Gastrocnemius medialis (tissue), 4 donors: ENCODE results near the gene CAPNS2. TPM values are rescaled to one million over a fixed set of nuclear protein-coding genes. Genes with fewer than 3 reads are reported as not detected.

Source experiments
- ATAC-seq, 2 donors: fragments of 150-250 bp; one replicate each; pipeline ENCODE4 v1.9.1; 2016
- DNase-seq, 2 donors: peaks; one replicate each; pipeline ENCODE4 v3.0.0-alpha.2; 2019
- H3K27ac ChIP-seq, 4 donors: fragments of 200-600 bp; sonication (generic); 1 replicate in 1 of 4; 2 replicates in 3 of 4; pipeline ENCODE4 v1.5.1; 2016 to 2018; ENCODE audit warnings: mild to moderate bottlenecking in 2 of 4, moderate library complexity in 1 of 4
- H3K27me3 ChIP-seq, 3 donors: fragments of 200-600 bp; sonication (generic) in 2 of 3; 1 replicate in 1 of 3; 2 replicates in 2 of 3; pipeline versions ENCODE4 v1.5.1 to v1.6.0; 2016 to 2019; ENCODE audit warnings: mild to moderate bottlenecking in 1 of 3, moderate library complexity in 1 of 3
- H3K36me3 ChIP-seq, 2 donors: fragments of 200-600 bp; sonication (generic) in 1 of 2; one replicate each; pipeline ENCODE4 v1.5.1; 2017 to 2018
- H3K4me1 ChIP-seq, 2 donors: fragments of 200-600 bp; sonication (generic) in 1 of 2; one replicate each; pipeline ENCODE4 v1.5.1; 2016 to 2017; ENCODE audit warnings: mild to moderate bottlenecking in 2 of 2
- H3K4me3 ChIP-seq, 4 donors: fragments of 200-600 bp; sonication (generic) in 3 of 4; 1 replicate in 1 of 4; 2 replicates in 3 of 4; pipeline ENCODE4 v1.5.1; 2016 to 2019; ENCODE audit warnings: mild to moderate bottlenecking in 2 of 4
- H3K9me3 ChIP-seq, 3 donors: fragments of 200-600 bp; sonication (generic) in 2 of 3; 1 replicate in 1 of 3; 2 replicates in 2 of 3; pipeline ENCODE4 v1.5.1; 2016 to 2019
- CTCF ChIP-seq, 5 experiments: fragments of 450-650 bp in 3 of 5; fragments of 200-600 bp in 2 of 5; sonication (generic) in 2 of 5; IDR thresholded peaks in 4 of 5; conservative IDR thresholded peaks in 1 of 5; 1 replicate in 4 of 5; 2 replicates in 1 of 5; pipeline ENCODE4 v1.5.1; 2016 to 2019; ENCODE audit warnings: antibody characterized with exemption in 5 of 5, mild to moderate bottlenecking in 3 of 5, moderate library complexity in 3 of 5
- POLR2A ChIP-seq, 2 donors: fragments of 450-650 bp; IDR thresholded peaks; one replicate each; pipeline ENCODE4 v1.6.1; 2017; ENCODE audit warnings: antibody characterized with exemption in 2 of 2, mild to moderate bottlenecking in 2 of 2, moderate library complexity in 2 of 2
- in situ Hi-C, 4 donors: fragments of 200-750 bp; cut with MboI; loops; one replicate each; pipeline versions ENCODE4 v1.15.0 to v1.8.0; 2017; ENCODE audit warnings: low sequenced_read_pairs in 4 of 4
- intact Hi-C: fragments of 100-400 bp; cut with DNase I; formaldehyde crosslinking; loops from one replicate; pipeline ENCODE4 v1.15.1; 2023; ENCODE audit warnings: low total_unique reads
- total RNA-seq, 4 donors: library from RNA; depleted of rRNA; stranded (reverse); fragments of >200 nt; gene quantifications; one replicate each; pipeline versions ENCODE4 v1.1.0 to v1.2.3, GENCODE V29; 2016

Gene CAPNS2
- total RNA-seq, 4 donors from 2014 or later, result not detected

GRCh38 chr16:55568207-55568606 is 1.7 kb downstream of the CAPNS2 start:
- H3K4me1 ChIP-seq, result peaks cover 0 to 4% of the 10 kb centered on the region in 2 donors
- DNase-seq (no peak), ATAC-seq (no peak)
- no peaks in the 10 kb centered on the region for H3K27me3 ChIP-seq
- H3K9me3 ChIP-seq, result no peaks in the 10 kb centered on the region
- TF ChIP-seq POLR2A (IDR thresholded peaks at IDR 0.05) (no peak), CTCF (IDR thresholded peaks at IDR 0.05 in 4 of 5, conservative IDR thresholded peaks at IDR 0.05 in 1 of 5) (no peak)
- intact Hi-C loops, result no loop called here
- H3K36me3 ChIP-seq, result no peaks in the 10 kb centered on the region
- in situ Hi-C loops, result no loop called here
- H3K4me3 ChIP-seq, result no peak overlapping the region
- no peak overlapping the region for H3K27ac ChIP-seq

GRCh38 chr16:55569025-55569424 is 2.5 kb downstream of the CAPNS2 start:
- no peaks in the 10 kb centered on the region for H3K27me3 ChIP-seq
- ATAC-seq (no peak), DNase-seq (no peak)
- H3K9me3 ChIP-seq, result no peaks in the 10 kb centered on the region
- H3K4me3 ChIP-seq, result no peak overlapping the region
- peaks cover 0 to 4% of the 10 kb centered on the region in 2 donors for H3K4me1 ChIP-seq
- in situ Hi-C loops (no loop called here), intact Hi-C loops (no loop called here)
- TF ChIP-seq CTCF (IDR thresholded peaks at IDR 0.05 in 4 of 5, conservative IDR thresholded peaks at IDR 0.05 in 1 of 5), result no peak
- TF ChIP-seq POLR2A (IDR thresholded peaks at IDR 0.05), result no peak
- H3K36me3 ChIP-seq, result no peaks in the 10 kb centered on the region
- no peak overlapping the region for H3K27ac ChIP-seq

GRCh38 chr16:55570159-55570558 is 3.7 kb downstream of the CAPNS2 start:
- Histone ChIP-seq H3K27me3 (no peaks in the 10 kb centered on the region), H3K36me3 (no peaks in the 10 kb centered on the region), H3K27ac (no peak overlapping the region), H3K4me1 (peaks cover 0 to 4% of the 10 kb centered on the region in 2 donors), H3K4me3 (no peak overlapping the region), H3K9me3 (no peaks in the 10 kb centered on the region)
- DNase-seq (no peak), ATAC-seq (no peak)
- intact Hi-C loops (no loop called here), in situ Hi-C loops (no loop called here)
- TF ChIP-seq CTCF (IDR thresholded peaks at IDR 0.05 in 4 of 5, conservative IDR thresholded peaks at IDR 0.05 in 1 of 5), result no peak
- no peak for TF ChIP-seq POLR2A (IDR thresholded peaks at IDR 0.05)

DNA sequence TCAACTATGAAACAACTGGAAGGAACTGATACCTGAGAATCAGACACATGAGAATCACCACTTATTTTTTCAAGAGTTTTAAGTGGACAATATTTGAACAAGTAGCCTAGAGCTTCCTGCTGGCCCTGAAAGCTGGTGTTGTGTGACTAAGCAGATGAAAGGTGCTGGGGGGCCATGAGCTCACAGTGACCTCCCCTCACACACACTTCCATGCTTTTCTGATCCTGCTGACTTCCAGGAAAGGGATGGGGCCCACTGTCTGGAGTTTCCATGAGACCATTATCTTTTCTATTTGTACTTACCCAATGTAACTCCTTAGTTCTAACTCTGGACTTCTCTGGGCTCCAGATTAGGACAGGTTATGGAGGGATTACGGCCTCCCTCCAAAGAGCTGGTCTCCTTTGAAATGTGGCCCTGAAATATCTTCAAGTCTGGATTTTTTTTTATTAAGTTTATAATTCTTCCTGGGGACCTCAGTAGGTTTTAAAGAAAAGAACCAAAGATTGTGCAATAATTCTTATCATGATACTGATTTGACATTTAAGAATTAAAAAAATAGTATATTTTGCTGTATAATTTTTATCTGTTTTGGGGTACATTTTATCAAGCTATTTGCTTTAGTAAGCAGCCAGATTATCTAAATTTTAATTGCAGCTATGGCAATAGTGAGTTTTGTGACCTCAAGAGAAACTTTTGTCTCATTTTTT is 4.9 kb downstream of the CAPNS2 start:
- Histone ChIP-seq H3K36me3 (no peaks in the 10 kb centered on the region), H3K27ac (no peak overlapping the region), H3K9me3 (no peaks in the 10 kb centered on the region), H3K4me1 (peaks cover 0 to 4% of the 10 kb centered on the region in 2 donors), H3K4me3 (no peak overlapping the region), H3K27me3 (no peaks in the 10 kb centered on the region)
- TF ChIP-seq CTCF (IDR thresholded peaks at IDR 0.05 in 4 of 5, conservative IDR thresholded peaks at IDR 0.05 in 1 of 5) (no peak), POLR2A (IDR thresholded peaks at IDR 0.05) (no peak)
- intact Hi-C loops (no loop called here), in situ Hi-C loops (no loop called here)
- DNase-seq (no peak), ATAC-seq (no peak)

DNA sequence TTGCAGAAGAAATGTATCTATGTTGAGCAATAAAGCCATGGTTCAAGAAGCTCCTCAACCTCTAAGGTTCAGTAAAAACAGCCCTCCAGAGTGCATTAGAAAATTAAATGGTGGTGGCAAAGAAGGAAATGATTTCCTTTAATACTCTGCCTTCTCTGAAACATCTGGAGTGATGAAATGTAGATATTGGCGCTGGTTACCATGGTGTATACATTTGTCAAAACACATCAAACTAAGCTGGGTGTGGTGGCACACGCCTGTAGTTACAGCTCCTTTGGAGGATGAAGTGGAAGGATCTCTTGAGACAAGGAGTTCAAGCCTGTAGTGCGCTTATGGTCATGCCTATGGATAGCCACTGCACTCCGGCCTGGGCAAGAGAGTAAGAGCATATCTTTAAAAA is 6.0 kb downstream of the CAPNS2 start:
- intact Hi-C loops, result no loop called here
- H3K27ac ChIP-seq, result no peak overlapping the region
- no peaks in the 10 kb centered on the region for H3K27me3 ChIP-seq
- ATAC-seq (no peak), DNase-seq (no peak)
- H3K4me3 ChIP-seq, result no peak overlapping the region
- no peak for TF ChIP-seq POLR2A (IDR thresholded peaks at IDR 0.05)
- no peak for TF ChIP-seq CTCF (IDR thresholded peaks at IDR 0.05 in 4 of 5, conservative IDR thresholded peaks at IDR 0.05 in 1 of 5)
- in situ Hi-C loops, result no loop called here
- no peaks in the 10 kb centered on the region for H3K9me3 ChIP-seq
- peaks cover 0 to 4% of the 10 kb centered on the region in 2 donors for H3K4me1 ChIP-seq
- H3K36me3 ChIP-seq, result no peaks in the 10 kb centered on the region
